Fibroblast of lung (primary cell): Measurements from ENCODE around the gene GIGYF2. TPM values are rescaled to one million over a fixed set of nuclear protein-coding genes. Genes with fewer than 3 reads are reported as not detected.
A peak's percentile ranks its signal among the peaks of the same experiment; 100 is the strongest.

Experiments
- DNase-seq, 2 donors: peaks; one replicate each; pipeline versions ENCODE4 v3.0.0 to v3.0.0-alpha.2; 2010; ENCODE audit warnings: low read depth in 2 of 2
- H2AFZ ChIP-seq: 2 replicates; pipeline ENCODE4 v1.5.1; 2012; ENCODE audit warnings: low read length, control low read depth, inconsistent platforms
- H3K27ac ChIP-seq: 2 replicates; pipeline ENCODE4 v1.5.1; 2011; ENCODE audit warnings: low read length, control low read depth; ENCODE audit not compliant: insufficient read depth
- H3K27me3 ChIP-seq: 2 replicates; pipeline ENCODE4 v1.5.1; 2011; ENCODE audit warnings: mild to moderate bottlenecking, low read length; ENCODE audit not compliant: control insufficient read depth, insufficient read depth
- H3K36me3 ChIP-seq: 2 replicates; pipeline ENCODE4 v1.5.1; 2011; ENCODE audit warnings: low read length; ENCODE audit not compliant: control insufficient read depth, insufficient read depth
- H3K4me1 ChIP-seq: 2 replicates; pipeline ENCODE4 v1.5.1; 2011; ENCODE audit warnings: low read length; ENCODE audit not compliant: control insufficient read depth, insufficient read depth; ENCODE audit errors: extremely low read depth
- H3K4me2 ChIP-seq: 2 replicates; pipeline ENCODE4 v1.5.1; 2011; ENCODE audit warnings: low read length, control low read depth; ENCODE audit not compliant: insufficient read depth; ENCODE audit errors: extremely low read depth
- H3K4me3 ChIP-seq, 4 experiments: fragments of 200-600 bp in 1 of 4; sonication (generic) in 1 of 4; replicated peaks in 1 of 4; 2 replicates each; pipeline ENCODE4 v1.5.1; 2011 to 2016; ENCODE audit warnings: low read length in 4 of 4, low read depth in 3 of 4, mild to moderate bottlenecking in 3 of 4, control low read depth in 2 of 4, inconsistent platforms in 1 of 4, mixed read lengths in 1 of 4; ENCODE audit not compliant: insufficient read depth in 1 of 4; ENCODE audit errors: control extremely low read depth in 1 of 4
- H3K79me2 ChIP-seq: 2 replicates; pipeline ENCODE4 v1.5.1; 2012; ENCODE audit warnings: mild to moderate bottlenecking, low read length, inconsistent platforms; ENCODE audit not compliant: control insufficient read depth, insufficient read depth
- H3K9ac ChIP-seq: 2 replicates; pipeline ENCODE4 v1.5.1; 2011; ENCODE audit warnings: mild to moderate bottlenecking, low read length, control low read depth; ENCODE audit not compliant: insufficient read depth
- H3K9me3 ChIP-seq: 2 replicates; pipeline ENCODE4 v1.5.1; 2012; ENCODE audit warnings: low read depth, low read length; ENCODE audit not compliant: control insufficient read depth, insufficient read depth
- H4K20me1 ChIP-seq: 2 replicates; pipeline ENCODE4 v1.5.1; 2011; ENCODE audit warnings: low read length; ENCODE audit not compliant: control insufficient read depth, insufficient read depth; ENCODE audit errors: extremely low read depth
- EZH2 ChIP-seq: IDR thresholded peaks from 2 replicates; pipeline ENCODE4 v1.5.1; 2012; ENCODE audit warnings: low read length, control low read depth, mild to moderate bottlenecking; ENCODE audit errors: missing control alignments
- polyA plus RNA-seq, 2 donors: library from polyadenylated mRNA; depleted of rRNA in 1 of 2; stranded (reverse) in 1 of 2; unstranded in 1 of 2; fragments of >200 nt; gene quantifications; 2 replicates each; pipeline ENCODE4 v1.2.1, GENCODE V29; 2011 to 2012; ENCODE audit warnings: missing spikeins in 1 of 2
- total RNA-seq: library from RNA; depleted of rRNA; stranded (reverse); fragments of >200 nt; gene quantifications from 2 replicates; pipeline ENCODE4 v1.2.1, GENCODE V29; 2014
- TF ChIP-seq, protein P1 (sequence below), 2 donors: IDR thresholded peaks in 1 of 2; conservative IDR thresholded peaks in 1 of 2; 1 replicate in 1 of 2; 2 replicates in 1 of 2; pipeline ENCODE4 v1.5.1; 2011 to 2012; ENCODE audit warnings: low read length in 2 of 2, control low read depth in 1 of 2, inconsistent platforms in 1 of 2, low read depth in 1 of 2, mild to moderate bottlenecking in 1 of 2

Gene GIGYF2
- total and polyA plus RNA-seq, 2 donors (not counting 1 experiment from before 2014, with no cell fraction given): 31.1 to 64.7 TPM

- H2AFZ ChIP-seq: no peak overlapping the region
- no peaks in the 10 kb centered on the region for H3K9me3 ChIP-seq
- DNase-seq: no peak
- H3K36me3 ChIP-seq: no peaks in the 10 kb centered on the region
- no peaks in the 10 kb centered on the region for H3K4me1 ChIP-seq
- H3K4me3 ChIP-seq: no peak overlapping the region
- H4K20me1 ChIP-seq: no peaks in the 10 kb centered on the region
- H3K27me3 ChIP-seq: no peaks in the 10 kb centered on the region
- H3K9ac ChIP-seq: no peak overlapping the region
- H3K27ac ChIP-seq: no peak overlapping the region
- no peak overlapping the region for H3K4me2 ChIP-seq
- no peak for TF ChIP-seq EZH2
- TF ChIP-seq, protein P1, sequence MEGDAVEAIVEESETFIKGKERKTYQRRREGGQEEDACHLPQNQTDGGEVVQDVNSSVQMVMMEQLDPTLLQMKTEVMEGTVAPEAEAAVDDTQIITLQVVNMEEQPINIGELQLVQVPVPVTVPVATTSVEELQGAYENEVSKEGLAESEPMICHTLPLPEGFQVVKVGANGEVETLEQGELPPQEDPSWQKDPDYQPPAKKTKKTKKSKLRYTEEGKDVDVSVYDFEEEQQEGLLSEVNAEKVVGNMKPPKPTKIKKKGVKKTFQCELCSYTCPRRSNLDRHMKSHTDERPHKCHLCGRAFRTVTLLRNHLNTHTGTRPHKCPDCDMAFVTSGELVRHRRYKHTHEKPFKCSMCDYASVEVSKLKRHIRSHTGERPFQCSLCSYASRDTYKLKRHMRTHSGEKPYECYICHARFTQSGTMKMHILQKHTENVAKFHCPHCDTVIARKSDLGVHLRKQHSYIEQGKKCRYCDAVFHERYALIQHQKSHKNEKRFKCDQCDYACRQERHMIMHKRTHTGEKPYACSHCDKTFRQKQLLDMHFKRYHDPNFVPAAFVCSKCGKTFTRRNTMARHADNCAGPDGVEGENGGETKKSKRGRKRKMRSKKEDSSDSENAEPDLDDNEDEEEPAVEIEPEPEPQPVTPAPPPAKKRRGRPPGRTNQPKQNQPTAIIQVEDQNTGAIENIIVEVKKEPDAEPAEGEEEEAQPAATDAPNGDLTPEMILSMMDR (conservative IDR thresholded peaks at IDR 0.05 in 1 of 2, IDR thresholded peaks at IDR 0.05 in 1 of 2; ENCODE audit: low read depth in 1 of 2, low read length in 2 of 2): no peak
- H3K79me2 ChIP-seq: no peaks in the 10 kb centered on the region
Measured at GRCh38 chr2:232890536-232890895, 193.4 kb downstream of the GIGYF2 start.

GRCh38 chr2:232890896-232891601, 193.9 kb downstream of the GIGYF2 start:
- no peaks in the 10 kb centered on the region for H3K79me2 ChIP-seq
- H2AFZ ChIP-seq: no peak overlapping the region

GRCh38 chr2:232891621-232892071, 194.5 kb downstream of the GIGYF2 start:
- TF ChIP-seq, protein P1 (conservative IDR thresholded peaks at IDR 0.05 in 1 of 2, IDR thresholded peaks at IDR 0.05 in 1 of 2; ENCODE audit: low read depth in 1 of 2, low read length in 2 of 2): no peak
- no peak for TF ChIP-seq EZH2
- DNase-seq: peak in 1 of 2 donors; percentile 87
- no peak overlapping the region for H3K4me2 ChIP-seq
- no peak overlapping the region for H2AFZ ChIP-seq
- no peaks in the 10 kb centered on the region for H3K9me3 ChIP-seq
- no peak overlapping the region for H3K27ac ChIP-seq
- H3K79me2 ChIP-seq: no peaks in the 10 kb centered on the region
- no peaks in the 10 kb centered on the region for H3K36me3 ChIP-seq
- no peaks in the 10 kb centered on the region for H3K27me3 ChIP-seq
- no peaks in the 10 kb centered on the region for H4K20me1 ChIP-seq
- H3K4me1 ChIP-seq: no peaks in the 10 kb centered on the region
- no peak overlapping the region for H3K4me3 ChIP-seq
- H3K9ac ChIP-seq: no peak overlapping the region

More at GRCh38 chr2:232890896-232891601, 193.9 kb downstream of the GIGYF2 start:
- no peaks in the 10 kb centered on the region for H3K27me3 ChIP-seq
- H3K9ac ChIP-seq: no peak overlapping the region
- no peak for TF ChIP-seq EZH2
- TF ChIP-seq, protein P1 (conservative IDR thresholded peaks at IDR 0.05 in 1 of 2, IDR thresholded peaks at IDR 0.05 in 1 of 2; ENCODE audit: low read depth in 1 of 2, low read length in 2 of 2): no peak
- H3K4me3 ChIP-seq: no peak overlapping the region
- H3K4me1 ChIP-seq: no peaks in the 10 kb centered on the region
- no peaks in the 10 kb centered on the region for H3K9me3 ChIP-seq
- DNase-seq: peak in 1 of 2 donors; percentile 40
- no peak overlapping the region for H3K4me2 ChIP-seq
- no peaks in the 10 kb centered on the region for H4K20me1 ChIP-seq
- H3K27ac ChIP-seq: no peak overlapping the region
- no peaks in the 10 kb centered on the region for H3K36me3 ChIP-seq
